Measurements from ENCODE around the gene CTNNB1.

- TF ChIP-seq CTCF (IDR thresholded peaks at IDR 0.05; ENCODE audit: low read length), result no peak
- no peak for TF ChIP-seq EZH2 (optimal IDR thresholded peaks at IDR 0.05; ENCODE audit: low read depth, low read length)
Observed at GRCh38 chr3:41272667-41273066, 73.4 kb downstream of the CTNNB1 start.

Measured in MM.1S (cell line).